ENCODE results near the gene SSBP3.

SSBP3 gene

GRCh38 chr1:54266908-54267307, 139.3 kb downstream of the SSBP3 start:
- DNase-seq (ENCODE audit: low spot score), result no peak

- DNase-seq (ENCODE audit: low spot score), result no peak
These were observed 140.0 kb downstream of the SSBP3 start for GRCh38 chr1:54266195-54266594.

- DNase-seq (ENCODE audit: low spot score), result no peak
These were observed 140.5 kb downstream of the SSBP3 start for GRCh38 chr1:54265659-54266058.

GRCh38 chr1:54265126-54265525, 141.1 kb downstream of the SSBP3 start:
- no peak for DNase-seq (ENCODE audit: low spot score)

GRCh38 chr1:54263601-54264226, 142.5 kb downstream of the SSBP3 start:
- DNase-seq (ENCODE audit: low spot score), result no peak

GRCh38 chr1:54262244-54262643, 143.9 kb downstream of the SSBP3 start:
- no peak for DNase-seq (ENCODE audit: low spot score)

- no peak for DNase-seq (ENCODE audit: low spot score)
These were observed 145.4 kb downstream of the SSBP3 start for GRCh38 chr1:54260810-54261209.

GRCh38 chr1:54259546-54260140, 146.6 kb downstream of the SSBP3 start:
- no peak for DNase-seq (ENCODE audit: low spot score)

- DNase-seq (ENCODE audit: low spot score), result no peak
These were observed 148.3 kb downstream of the SSBP3 start for GRCh38 chr1:54257876-54258275.

- no peak for DNase-seq (ENCODE audit: low spot score)
These were observed 148.9 kb downstream of the SSBP3 start for GRCh38 chr1:54257346-54257620.

- no peak for DNase-seq (ENCODE audit: low spot score)
These were observed 149.5 kb downstream of the SSBP3 start for GRCh38 chr1:54256522-54257345.

- DNase-seq (ENCODE audit: low spot score), result no peak
These were observed 151.0 kb downstream of the SSBP3 start for GRCh38 chr1:54255026-54255702.

- peak; percentile 82 for DNase-seq (ENCODE audit: low spot score)
These were observed 152.1 kb downstream of the SSBP3 start for GRCh38 chr1:54254055-54254454.

- no peak for DNase-seq (ENCODE audit: low spot score)
These were observed 152.7 kb downstream of the SSBP3 start for GRCh38 chr1:54253480-54253879.

GRCh38 chr1:54252371-54252936, 153.7 kb downstream of the SSBP3 start:
- DNase-seq (ENCODE audit: low spot score), result no peak

GRCh38 chr1:54250670-54251069, 155.5 kb downstream of the SSBP3 start:
- DNase-seq (ENCODE audit: low spot score), result no peak

GRCh38 chr1:54249819-54250435, 156.3 kb downstream of the SSBP3 start:
- DNase-seq (ENCODE audit: low spot score), result no peak

GRCh38 chr1:54248966-54249365, 157.2 kb downstream of the SSBP3 start:
- DNase-seq (ENCODE audit: low spot score), result peak; percentile 50

GRCh38 chr1:54247863-54248515, 158.2 kb downstream of the SSBP3 start:
- DNase-seq (ENCODE audit: low spot score), result no peak

GRCh38 chr1:54246116-54246721, 160.0 kb downstream of the SSBP3 start:
- DNase-seq (ENCODE audit: low spot score), result no peak

GRCh38 chr1:54245501-54245900, 160.7 kb downstream of the SSBP3 start:
- peak; percentile 71 for DNase-seq (ENCODE audit: low spot score)

Measured in cerebellar cortex (tissue), 1 donor.